Transverse colon (tissue), 4 donors: ENCODE results near the gene EMX2.

Experiments used
- CTCF ChIP-seq, 5 experiments: fragments of 200-600 bp in 3 of 5; fragments of 450-650 bp in 2 of 5; sonication (generic) in 3 of 5; IDR thresholded peaks; 1 replicate in 2 of 5; 2 replicates in 3 of 5; pipeline ENCODE4 v1.5.1; 2016 to 2017; ENCODE audit warnings: antibody characterized with exemption in 5 of 5, inconsistent platforms in 3 of 5, mild to moderate bottlenecking in 2 of 5, moderate library complexity in 1 of 5
- POLR2A ChIP-seq: fragments of 450-650 bp; IDR thresholded peaks from one replicate; pipeline ENCODE4 v1.6.1; 2016; ENCODE audit warnings: antibody characterized with exemption, mild to moderate bottlenecking, moderate library complexity
- POLR2AphosphoS5 ChIP-seq, 3 donors: sonication (generic); formaldehyde crosslinking; IDR thresholded peaks; one replicate each; pipeline ENCODE4 v1.6.1; 2016; ENCODE audit warnings: antibody characterized with exemption in 3 of 3

- TF ChIP-seq POLR2A (no peak), CTCF (IDR thresholded peaks at IDR 0.05) (no peak), POLR2AphosphoS5 (IDR thresholded peaks at IDR 0.05) (no peak)
Measured at GRCh38 chr10:117530791-117531190, 11.8 kb upstream of the EMX2 start.
